VCaP (cell line): ENCODE results near the gene RFC4.

Source experiments
- H3K27ac ChIP-seq: fragments of 450-650 bp; 2 replicates; pipeline ENCODE4 v1.5.1; 2017
- TF ChIP-seq, protein P1 (sequence below): fragments of 450-650 bp; conservative IDR thresholded peaks from 2 replicates; pipeline ENCODE4 v1.5.1; 2017; ENCODE audit warnings: mild to moderate bottlenecking, moderate library complexity

Gene RFC4

DNA sequence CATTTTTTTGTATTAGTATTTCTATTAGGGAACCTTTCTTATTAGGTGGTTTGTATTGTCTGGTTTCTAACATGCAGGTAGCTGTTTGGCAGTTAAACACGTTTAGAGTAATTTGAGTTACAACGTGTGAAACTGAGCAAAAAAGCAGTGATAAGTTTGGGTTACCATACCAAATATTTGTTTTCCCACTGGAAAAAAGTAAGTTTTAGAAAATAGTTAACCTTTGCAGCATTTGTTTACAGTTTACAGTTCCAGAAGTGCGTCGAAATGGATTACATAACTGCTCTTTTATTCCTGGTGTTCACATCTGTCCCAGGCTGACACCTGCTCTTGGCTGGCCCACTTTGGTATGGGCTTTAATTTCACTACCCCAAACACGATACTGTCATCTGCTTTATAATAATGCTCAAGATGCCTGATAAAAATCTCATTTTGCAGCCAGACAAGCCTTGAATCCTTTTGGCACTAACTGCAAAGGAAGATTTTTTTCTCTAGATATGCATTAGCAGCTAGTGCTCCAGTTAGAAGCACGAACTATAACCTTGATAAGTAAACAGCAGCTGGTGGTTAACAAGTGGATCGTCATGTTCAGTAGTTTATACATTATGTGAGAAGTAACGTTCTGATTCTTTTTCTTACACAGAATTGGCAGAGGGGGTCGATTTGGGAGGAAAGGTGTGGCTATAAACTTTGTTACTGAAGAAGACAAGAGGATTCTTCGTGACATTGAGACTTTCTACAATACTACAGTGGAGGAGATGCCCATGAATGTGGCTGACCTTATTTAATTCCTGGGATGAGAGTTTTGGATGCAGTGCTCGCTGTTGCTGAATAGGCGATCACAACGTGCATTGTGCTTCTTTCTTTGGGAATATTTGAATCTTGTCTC, 17.6 kb downstream of the RFC4 start:
- TF ChIP-seq, protein P1, sequence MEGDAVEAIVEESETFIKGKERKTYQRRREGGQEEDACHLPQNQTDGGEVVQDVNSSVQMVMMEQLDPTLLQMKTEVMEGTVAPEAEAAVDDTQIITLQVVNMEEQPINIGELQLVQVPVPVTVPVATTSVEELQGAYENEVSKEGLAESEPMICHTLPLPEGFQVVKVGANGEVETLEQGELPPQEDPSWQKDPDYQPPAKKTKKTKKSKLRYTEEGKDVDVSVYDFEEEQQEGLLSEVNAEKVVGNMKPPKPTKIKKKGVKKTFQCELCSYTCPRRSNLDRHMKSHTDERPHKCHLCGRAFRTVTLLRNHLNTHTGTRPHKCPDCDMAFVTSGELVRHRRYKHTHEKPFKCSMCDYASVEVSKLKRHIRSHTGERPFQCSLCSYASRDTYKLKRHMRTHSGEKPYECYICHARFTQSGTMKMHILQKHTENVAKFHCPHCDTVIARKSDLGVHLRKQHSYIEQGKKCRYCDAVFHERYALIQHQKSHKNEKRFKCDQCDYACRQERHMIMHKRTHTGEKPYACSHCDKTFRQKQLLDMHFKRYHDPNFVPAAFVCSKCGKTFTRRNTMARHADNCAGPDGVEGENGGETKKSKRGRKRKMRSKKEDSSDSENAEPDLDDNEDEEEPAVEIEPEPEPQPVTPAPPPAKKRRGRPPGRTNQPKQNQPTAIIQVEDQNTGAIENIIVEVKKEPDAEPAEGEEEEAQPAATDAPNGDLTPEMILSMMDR, result no peak
- peak overlapping the region; percentile 98 for H3K27ac ChIP-seq

DNA sequence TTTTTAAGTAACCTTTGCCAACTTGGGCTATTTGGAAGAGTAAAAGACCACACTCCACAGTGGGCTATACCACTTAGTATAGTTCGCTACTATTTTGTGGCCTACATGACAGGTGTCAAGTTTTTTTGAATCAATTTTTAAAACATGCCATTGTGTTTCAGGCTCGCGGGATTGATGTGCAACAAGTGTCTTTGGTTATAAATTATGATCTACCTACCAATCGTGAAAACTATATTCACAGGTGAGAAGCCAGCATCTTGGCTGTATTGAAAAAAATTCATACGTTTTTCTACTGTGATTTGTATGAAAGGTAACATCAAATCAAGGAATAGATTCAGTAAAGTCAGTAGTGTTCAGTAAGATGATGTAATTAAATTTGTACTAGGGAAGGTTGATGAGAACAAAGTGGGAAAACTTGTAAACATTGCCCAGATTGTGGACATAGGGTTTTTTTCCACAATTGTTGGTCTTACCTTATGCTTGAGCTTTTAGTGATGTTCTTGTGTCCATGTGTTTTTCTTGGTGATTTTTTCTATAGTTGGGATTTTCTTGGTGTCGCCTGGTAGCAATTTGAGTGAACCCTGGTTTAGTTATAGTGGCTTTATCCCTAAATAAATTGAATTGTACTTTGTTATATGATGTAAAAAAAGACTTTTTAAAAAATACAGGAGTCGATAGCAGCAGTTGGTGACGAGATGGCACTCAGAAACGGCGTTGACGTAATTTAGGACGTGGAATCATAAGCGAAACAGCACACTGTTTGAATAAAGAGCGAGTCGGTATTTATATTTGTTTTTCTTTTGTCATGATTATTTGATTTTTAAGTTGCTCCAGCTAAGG, 18.4 kb downstream of the RFC4 start:
- peak overlapping the region; percentile 98 for H3K27ac ChIP-seq
- TF ChIP-seq, protein P1, result no peak

DNA sequence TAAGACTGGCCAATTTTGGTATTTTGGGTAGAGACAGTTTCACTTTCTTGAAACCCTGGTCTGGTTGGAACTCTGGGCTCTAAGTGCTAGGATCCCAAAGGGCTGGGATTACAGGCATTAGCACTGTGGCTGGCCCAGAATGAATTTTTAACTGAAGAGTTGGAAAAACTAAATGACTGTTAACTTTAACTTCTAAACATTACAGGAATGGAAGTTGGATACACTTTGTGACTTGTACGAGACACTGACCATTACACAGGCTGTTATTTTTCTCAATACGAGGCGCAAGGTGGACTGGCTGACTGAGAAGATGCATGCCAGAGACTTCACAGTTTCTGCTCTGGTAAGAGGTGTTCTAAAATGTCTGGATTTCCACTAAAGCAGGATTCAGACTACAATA, 19.4 kb downstream of the RFC4 start:
- H3K27ac ChIP-seq, result peak overlapping the region; percentile 98
- TF ChIP-seq, protein P1, result no peak

- TF ChIP-seq, protein P1, result no peak
- H3K27ac ChIP-seq, result peak overlapping the region; percentile 98
Observed at GRCh38 chr3:186785495-186786018, 20.7 kb downstream of the RFC4 start.

GRCh38 chr3:186784820-186785494, 21.3 kb downstream of the RFC4 start:
- H3K27ac ChIP-seq, result peak overlapping the region; percentile 98
- TF ChIP-seq, protein P1, result no peak

GRCh38 chr3:186783731-186784515, 22.4 kb downstream of the RFC4 start:
- peak overlapping the region; percentile 98 for H3K27ac ChIP-seq
- TF ChIP-seq, protein P1, result no peak
